GM12872 (cell line): ENCODE data around the gene ANXA7.

Source experiments
- TF ChIP-seq, protein P1 (sequence below): IDR thresholded peaks from 3 replicates; pipeline ENCODE4 v1.5.1; 2011; ENCODE audit warnings: low read depth, mild to moderate bottlenecking, low read length, moderate library complexity; ENCODE audit not compliant: insufficient read depth

ANXA7 gene

DNA sequence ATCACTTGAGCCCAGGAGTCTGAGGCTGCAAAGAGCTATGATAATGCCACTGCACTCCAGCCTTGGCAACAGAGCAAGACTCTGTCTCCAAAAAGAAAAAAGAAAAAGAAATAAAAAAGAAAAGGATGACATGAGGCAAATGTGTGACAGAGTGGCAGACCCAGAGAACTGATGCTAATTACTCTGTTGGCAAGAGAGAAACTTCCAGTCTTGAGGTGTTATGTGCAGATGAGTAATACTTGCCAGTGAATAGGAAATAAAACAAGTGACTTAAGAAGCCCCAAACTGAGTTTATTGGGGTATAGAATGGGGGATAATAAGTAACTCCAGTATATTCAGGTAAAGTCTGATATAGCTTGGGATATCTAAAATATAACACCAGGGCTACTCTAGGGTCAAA, 9.5 kb upstream of the ANXA7 start:
- TF ChIP-seq, protein P1, sequence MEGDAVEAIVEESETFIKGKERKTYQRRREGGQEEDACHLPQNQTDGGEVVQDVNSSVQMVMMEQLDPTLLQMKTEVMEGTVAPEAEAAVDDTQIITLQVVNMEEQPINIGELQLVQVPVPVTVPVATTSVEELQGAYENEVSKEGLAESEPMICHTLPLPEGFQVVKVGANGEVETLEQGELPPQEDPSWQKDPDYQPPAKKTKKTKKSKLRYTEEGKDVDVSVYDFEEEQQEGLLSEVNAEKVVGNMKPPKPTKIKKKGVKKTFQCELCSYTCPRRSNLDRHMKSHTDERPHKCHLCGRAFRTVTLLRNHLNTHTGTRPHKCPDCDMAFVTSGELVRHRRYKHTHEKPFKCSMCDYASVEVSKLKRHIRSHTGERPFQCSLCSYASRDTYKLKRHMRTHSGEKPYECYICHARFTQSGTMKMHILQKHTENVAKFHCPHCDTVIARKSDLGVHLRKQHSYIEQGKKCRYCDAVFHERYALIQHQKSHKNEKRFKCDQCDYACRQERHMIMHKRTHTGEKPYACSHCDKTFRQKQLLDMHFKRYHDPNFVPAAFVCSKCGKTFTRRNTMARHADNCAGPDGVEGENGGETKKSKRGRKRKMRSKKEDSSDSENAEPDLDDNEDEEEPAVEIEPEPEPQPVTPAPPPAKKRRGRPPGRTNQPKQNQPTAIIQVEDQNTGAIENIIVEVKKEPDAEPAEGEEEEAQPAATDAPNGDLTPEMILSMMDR: no peak

DNA sequence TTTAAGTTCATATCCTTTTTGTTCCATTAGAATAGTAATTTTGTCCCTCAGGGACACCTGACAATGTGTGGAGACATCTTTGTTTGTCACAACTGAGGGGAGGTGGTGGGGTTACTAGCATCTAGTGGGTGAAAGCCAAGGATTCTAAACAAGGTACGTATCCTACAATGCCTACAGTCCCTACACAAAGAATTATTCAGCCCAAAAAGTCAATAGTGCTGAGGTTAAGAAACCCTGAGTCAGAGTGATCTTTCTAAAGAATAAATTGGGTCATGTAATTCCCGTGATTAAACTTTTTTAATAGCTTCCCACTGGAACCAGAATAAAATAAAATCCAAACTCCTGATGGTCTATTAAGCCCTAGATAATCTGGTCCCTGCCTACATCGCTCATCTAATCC, 2.7 kb upstream of the ANXA7 start:
- TF ChIP-seq, protein P1: no peak

DNA sequence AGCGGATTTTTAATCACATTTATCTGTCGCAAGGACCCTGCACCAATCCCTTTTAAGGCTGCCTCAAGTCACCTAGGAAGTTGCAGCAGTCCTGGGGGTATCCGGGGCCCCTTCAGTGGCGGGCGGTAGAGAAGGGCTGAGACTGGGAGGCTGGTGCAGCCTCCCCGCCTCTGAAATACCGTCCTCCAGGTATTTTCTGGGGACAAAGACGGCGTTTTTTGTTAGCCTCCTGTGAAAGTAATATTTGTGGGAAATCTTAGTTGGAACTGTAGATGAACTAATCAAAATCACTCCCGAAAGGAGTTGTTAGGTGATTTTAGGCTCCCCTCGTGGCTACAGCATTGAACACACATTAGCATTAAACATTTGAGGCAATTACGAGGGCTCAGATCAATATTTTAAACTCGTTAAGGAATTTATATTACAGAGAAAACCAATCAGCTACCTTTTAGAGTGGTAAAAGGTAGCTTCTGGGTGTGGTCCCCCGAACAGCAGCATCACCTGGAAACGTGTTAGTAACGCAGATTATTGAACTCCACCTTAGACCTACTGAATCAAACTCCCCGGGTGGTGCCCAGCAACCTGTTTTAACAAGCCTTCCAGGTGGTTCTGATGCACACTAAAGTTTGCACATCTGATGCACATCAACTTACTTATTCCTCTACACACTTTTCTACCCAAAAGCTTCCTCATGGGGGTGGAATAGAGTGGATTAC, 530 bp upstream of the ANXA7 start:
- TF ChIP-seq, protein P1: no peak

DNA sequence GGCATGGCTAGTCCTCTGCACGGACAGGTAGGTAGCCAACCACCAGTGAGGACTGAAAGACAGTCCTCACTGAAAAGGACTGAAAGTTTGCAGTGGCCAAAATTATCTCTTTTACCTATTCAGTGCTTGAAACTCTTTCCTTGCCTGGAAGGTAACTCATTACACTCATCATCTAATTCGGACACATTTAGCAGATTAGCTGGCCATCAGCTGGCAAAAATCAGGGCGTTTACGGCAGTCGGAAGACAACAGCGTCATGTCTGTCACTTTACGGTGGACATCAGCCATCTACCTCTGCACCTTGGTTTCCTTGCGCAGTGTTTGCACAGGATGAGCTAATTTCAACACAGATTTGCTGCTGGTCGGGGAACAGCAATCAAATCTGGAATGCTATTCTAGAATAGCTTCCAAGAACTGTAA, 740 bp downstream of the ANXA7 start:
- TF ChIP-seq, protein P1: no peak

DNA sequence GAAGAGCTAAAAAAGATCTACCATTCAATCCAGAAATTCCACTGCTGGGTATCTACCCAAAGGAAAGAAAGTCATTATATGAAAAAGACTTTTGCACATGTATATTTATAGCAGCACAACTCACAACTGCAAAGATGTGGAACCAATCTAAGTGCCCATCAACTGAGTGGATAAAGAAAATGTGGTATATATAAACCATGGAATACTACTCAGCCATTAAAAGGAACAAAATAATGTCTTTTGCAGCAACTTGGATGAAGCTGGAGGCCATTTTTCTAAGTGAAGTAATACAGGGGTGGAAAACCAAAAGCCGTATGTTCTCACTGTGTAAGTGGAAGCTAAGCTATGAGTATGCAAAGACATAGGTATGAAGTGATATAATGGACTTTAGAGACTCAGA, 3.0 kb downstream of the ANXA7 start:
- TF ChIP-seq, protein P1: no peak

DNA sequence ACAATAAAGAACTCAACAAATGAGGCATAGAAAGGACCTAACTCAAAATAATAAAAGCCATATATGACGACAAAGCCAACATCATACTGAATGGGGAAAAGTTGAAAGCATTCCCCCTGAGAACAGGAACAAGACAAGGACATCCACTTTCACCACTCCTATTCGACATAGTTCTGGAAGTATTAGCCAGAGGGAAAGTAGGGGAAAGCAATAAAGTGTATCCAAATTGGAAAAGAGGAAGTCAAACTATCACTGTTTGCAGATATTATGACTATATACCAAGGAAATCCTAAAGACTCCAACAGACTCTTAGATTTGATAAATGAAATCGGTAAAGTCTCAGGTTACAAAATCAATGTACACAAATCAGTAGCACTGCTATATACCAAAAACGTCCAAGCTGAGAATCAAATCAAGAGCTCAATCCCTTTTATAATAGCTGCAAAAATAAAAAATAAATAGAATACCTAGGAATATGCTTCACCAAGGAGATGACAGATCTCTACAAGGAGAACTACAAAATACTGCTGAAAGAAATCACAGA, 4.8 kb downstream of the ANXA7 start:
- TF ChIP-seq, protein P1: no peak

DNA sequence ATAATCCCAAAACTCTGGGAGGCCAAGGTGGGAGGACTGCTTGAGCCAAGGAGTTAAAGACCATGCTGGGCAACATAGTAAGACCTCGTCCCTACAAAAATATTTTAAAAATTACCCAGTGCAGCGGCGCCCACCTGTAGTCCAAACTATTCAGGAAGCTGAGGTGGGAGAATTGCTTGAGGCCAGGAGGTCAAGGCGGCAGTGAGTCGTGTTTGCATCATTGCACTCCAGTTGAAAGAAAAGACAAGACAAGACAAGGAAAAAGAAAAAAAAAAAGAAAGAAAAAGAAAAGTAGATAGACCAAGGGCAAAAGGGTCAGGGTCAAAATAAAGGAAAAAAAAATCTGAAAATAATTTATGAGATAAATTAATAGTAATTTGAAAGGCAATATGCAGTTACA, 5.8 kb downstream of the ANXA7 start:
- TF ChIP-seq, protein P1: no peak
